ENCODE results near the gene COG3. TPM values are rescaled to one million over a fixed set of nuclear protein-coding genes. Genes with fewer than 3 reads are reported as not detected.

The COG3 gene
- total RNA-seq, 4 donors from 2014 or later, result 48.7 to 84.3 (median 64.0) TPM

DNA sequence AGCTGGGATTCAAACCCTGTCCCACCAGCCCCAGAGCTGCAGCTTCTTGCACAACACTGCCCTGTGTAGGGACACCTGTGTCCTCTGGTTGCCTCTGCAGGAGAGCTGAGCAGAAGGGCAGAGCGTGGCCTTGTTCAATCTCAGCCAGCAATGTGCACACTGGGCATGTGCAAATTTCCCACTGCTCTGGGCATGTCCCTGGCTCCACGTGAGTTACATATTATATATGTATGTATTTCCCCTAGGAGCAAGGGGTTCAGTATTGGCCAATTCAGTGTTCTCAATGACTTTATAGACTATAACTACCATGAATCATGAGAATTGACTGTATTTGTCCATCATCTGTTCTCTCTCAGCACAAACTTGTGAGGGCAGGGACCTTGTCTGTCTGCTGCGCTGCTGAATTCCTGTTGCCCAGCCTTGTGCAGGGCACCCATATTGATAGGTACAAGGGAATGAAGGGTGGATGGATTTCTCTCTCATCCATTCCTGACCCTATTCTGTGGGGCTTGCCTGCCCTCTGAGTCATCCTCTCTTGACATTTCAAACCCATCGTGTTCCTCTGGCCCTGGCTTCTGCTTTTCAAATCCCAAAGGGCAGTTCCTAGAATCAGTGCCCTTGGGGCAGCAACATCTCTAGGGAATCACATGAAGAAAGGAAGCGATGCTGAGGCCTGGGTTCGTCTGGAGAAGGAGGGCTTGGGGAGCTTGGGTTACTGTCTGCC, 81.1 kb downstream of the COG3 start:
- TF ChIP-seq POLR2A (IDR thresholded peaks at IDR 0.05), result no peak
- no peaks in the 10 kb centered on the region for H3K4me1 ChIP-seq
- no peak for DNase-seq
- no peak overlapping the region for H3K27ac ChIP-seq
- no peaks in the 10 kb centered on the region for H3K9me3 ChIP-seq
- H3K36me3 ChIP-seq, result no peaks in the 10 kb centered on the region
- no peak overlapping the region for H3K4me3 ChIP-seq
- no peaks in the 10 kb centered on the region for H3K27me3 ChIP-seq

DNA sequence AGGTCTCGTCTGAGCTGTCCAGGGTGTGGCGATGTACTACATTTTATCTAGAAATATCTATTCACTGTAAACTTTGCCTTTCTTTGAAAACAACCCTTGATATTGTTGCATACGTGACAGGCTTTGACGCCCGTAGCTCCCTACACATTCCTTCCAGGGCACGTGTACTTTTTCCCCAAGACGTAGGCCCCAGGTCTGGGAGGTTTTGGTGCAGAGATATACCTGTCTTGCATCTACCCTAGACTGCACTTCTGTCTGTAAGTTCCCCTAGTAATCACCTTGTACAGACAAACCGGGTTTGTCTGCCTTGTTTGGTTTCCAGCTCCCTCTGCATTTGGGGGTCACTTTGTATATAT, 81.6 kb downstream of the COG3 start:
- no peaks in the 10 kb centered on the region for H3K27me3 ChIP-seq
- no peak overlapping the region for H3K4me3 ChIP-seq
- H3K9me3 ChIP-seq, result no peaks in the 10 kb centered on the region
- no peaks in the 10 kb centered on the region for H3K4me1 ChIP-seq
- H3K27ac ChIP-seq, result no peak overlapping the region
- H3K36me3 ChIP-seq, result no peaks in the 10 kb centered on the region
- DNase-seq, result no peak
- TF ChIP-seq POLR2A (IDR thresholded peaks at IDR 0.05) (no peak), CTCF (IDR thresholded peaks at IDR 0.05) (no peak)

DNA sequence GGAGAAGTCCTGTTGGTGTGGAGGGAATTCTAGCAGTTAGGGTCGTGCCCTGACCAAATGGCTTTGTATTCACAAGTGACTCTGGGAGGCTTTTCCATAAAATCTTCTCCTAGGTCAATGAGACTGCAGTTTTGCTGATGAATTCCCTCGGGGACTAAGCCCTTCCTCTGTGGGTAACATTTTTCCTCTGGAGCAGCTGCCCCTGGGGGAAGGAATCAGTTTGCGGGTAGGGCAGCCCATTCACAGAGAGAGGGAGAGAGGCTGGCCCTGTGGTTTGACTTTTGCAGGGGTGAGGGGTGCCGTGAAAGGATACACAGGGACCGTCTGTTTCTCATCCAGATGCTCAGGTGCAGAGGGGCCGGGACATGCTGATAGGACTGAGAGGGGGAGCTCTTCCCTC, 83.5 kb downstream of the COG3 start:
- no peaks in the 10 kb centered on the region for H3K4me1 ChIP-seq
- H3K4me3 ChIP-seq, result no peak overlapping the region
- DNase-seq, result no peak
- TF ChIP-seq POLR2A (IDR thresholded peaks at IDR 0.05), result no peak
- TF ChIP-seq CTCF (IDR thresholded peaks at IDR 0.05), result no peak
- H3K27me3 ChIP-seq, result no peaks in the 10 kb centered on the region
- no peaks in the 10 kb centered on the region for H3K36me3 ChIP-seq
- H3K27ac ChIP-seq, result no peak overlapping the region
- H3K9me3 ChIP-seq, result no peaks in the 10 kb centered on the region

GRCh38 chr13:45554604-45555109, 89.9 kb downstream of the COG3 start:
- Histone ChIP-seq H3K4me1 (no peaks in the 10 kb centered on the region), H3K27ac (no peak overlapping the region), H3K36me3 (no peaks in the 10 kb centered on the region), H3K4me3 (no peak overlapping the region), H3K27me3 (no peaks in the 10 kb centered on the region), H3K9me3 (no peaks in the 10 kb centered on the region)
- no peak for DNase-seq
- no peak for TF ChIP-seq CTCF (IDR thresholded peaks at IDR 0.05)
- no peak for TF ChIP-seq POLR2A (IDR thresholded peaks at IDR 0.05)

GRCh38 chr13:45564133-45564776, 99.5 kb downstream of the COG3 start:
- Histone ChIP-seq H3K4me3 (no peak overlapping the region), H3K36me3 (no peaks in the 10 kb centered on the region), H3K27ac (no peak overlapping the region), H3K27me3 (no peaks in the 10 kb centered on the region), H3K4me1 (no peaks in the 10 kb centered on the region), H3K9me3 (no peaks in the 10 kb centered on the region)
- no peak for DNase-seq
- no peak for TF ChIP-seq POLR2A (IDR thresholded peaks at IDR 0.05)
- TF ChIP-seq CTCF (IDR thresholded peaks at IDR 0.05), result no peak

DNA sequence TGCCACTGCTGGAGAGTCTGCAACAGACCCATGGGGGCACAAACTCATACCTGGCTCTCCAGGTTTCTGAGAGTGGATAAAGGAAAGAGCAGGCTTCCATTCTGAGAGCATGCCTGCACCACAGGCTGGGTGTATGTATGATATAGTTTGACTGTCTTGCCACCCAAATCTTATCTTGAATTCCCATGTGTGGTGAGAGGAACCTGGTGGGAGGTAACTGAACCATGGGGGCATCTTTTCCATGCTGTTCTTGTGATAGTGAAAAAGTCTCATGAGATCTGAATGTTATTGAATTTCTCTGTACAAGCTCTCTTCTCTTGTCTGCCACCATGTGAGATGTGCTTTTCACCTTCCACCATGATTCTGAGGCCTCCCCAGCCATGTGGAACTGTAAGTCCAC, 100.6 kb downstream of the COG3 start:
- TF ChIP-seq CTCF (IDR thresholded peaks at IDR 0.05), result no peak
- no peak for TF ChIP-seq POLR2A (IDR thresholded peaks at IDR 0.05)
- H3K9me3 ChIP-seq, result no peaks in the 10 kb centered on the region
- H3K4me3 ChIP-seq, result no peak overlapping the region
- H3K27me3 ChIP-seq, result no peaks in the 10 kb centered on the region
- no peak for DNase-seq
- no peaks in the 10 kb centered on the region for H3K4me1 ChIP-seq
- no peak overlapping the region for H3K27ac ChIP-seq
- no peaks in the 10 kb centered on the region for H3K36me3 ChIP-seq
